GM19035 (cell line): ENCODE data around the gene COX4I1.

Source experiments
- ATAC-seq: cut with Tn5 transposase; IDR thresholded peaks from one replicate; pipeline ENCODE4 v1.9.1; 2021; ENCODE audit not compliant: unreplicated experiment

Gene COX4I1

DNA sequence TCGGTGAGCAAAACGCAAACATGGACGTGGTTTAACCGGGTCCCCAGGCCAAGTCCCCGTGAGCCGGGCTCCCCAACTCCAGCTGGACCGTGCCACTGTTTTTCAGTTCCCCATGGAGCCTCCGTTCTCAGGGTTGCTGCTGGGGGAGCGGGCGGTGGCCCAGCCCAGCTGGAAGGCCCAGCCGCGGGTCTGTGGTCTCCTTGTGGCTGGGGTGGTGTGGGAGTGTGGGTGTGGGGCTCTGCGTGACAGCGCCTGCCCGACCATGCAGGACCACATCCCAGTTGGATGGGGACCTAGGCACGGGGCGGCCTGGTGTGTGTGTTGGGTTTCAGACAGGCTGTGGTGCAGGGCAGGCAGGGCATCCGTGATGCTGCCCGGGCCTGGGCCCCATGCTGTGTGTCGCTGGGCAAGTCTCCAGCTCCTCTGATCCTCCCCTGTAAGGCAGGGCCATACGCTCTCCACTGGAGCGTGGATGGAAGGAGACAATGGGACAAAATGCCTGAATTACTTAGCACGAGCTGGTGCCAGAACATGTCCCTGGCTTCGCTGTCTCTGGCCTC is 40.3 kb downstream of the COX4I1 start:
- ATAC-seq = no peak

DNA sequence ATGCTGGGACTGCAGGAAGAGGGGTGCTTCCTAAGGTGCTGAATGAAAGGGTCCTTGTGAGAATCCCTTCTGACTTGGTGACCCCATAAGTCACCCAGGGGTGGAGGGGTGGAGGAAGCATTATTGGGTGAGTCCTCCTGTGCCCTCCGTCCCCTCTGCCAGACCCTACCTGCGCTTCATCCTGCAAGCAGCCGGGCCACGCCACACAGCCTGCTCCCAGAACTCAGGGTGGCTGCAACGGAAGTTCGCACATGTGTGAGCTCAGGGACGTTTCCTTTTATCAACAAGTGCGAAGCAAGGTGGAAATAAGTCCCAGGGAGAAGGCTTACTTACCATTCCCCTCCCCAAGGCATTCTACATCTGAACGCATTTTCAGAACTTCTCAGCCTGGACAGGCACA is 40.9 kb downstream of the COX4I1 start:
- ATAC-seq = no peak

DNA sequence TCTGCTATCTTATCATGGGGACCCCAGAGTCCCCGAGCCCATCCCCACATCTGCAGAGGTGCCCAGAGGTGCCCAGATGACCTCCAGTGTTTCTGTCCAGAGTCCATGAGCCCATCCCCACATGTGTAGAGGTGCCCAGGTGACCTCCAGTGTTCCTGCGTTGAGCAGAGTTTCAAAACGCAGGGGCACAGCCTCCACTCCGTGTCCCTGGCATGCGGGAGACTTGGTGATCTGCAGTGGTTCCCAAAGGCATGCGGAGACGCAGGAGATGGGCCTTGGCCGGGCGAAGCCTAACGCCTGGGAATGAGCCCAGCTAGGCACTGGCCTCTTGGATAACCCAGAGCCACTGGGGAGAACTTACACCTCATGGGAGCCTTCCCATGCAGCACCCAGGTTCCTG is 41.3 kb downstream of the COX4I1 start:
- no peak for ATAC-seq

DNA sequence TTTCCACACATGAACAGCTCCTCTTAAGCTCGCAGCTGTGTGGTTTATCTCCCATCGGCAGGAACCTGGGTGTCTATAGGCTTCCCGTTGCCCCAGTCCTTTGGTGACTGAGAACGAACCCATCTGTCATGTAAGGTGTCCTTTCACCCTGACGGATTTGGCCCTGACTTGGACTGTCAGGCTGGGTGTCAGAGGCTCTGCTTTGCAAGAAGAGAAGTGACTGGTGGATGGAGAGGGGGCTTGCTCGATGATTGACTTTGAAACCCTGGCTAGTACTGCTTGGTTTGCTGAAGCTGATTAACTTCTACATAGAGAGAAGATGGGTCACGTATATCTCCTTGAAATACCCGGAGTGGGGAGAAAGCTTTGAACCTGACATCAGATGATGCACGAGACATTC is 42.9 kb downstream of the COX4I1 start:
- ATAC-seq = no peak

DNA sequence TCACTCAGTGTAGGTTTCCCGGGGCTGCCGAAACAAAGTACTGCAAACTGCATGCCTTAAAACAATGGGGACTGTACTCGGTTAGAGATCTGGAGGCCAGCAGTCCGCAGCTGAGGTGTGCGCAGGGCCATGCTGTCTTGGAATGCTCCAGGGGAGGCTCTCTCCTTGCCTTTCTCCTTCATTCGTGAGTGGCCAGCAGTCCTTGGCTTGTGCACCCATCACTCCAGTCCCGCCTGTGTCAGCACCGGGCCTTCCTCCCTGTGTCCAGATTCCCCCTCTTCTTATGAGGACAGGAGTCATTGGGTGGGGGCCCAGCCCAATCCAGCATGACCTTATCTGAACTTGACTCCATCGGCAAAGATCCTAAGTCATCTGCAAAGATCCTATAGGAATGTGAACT is 43.4 kb downstream of the COX4I1 start:
- no peak for ATAC-seq

DNA sequence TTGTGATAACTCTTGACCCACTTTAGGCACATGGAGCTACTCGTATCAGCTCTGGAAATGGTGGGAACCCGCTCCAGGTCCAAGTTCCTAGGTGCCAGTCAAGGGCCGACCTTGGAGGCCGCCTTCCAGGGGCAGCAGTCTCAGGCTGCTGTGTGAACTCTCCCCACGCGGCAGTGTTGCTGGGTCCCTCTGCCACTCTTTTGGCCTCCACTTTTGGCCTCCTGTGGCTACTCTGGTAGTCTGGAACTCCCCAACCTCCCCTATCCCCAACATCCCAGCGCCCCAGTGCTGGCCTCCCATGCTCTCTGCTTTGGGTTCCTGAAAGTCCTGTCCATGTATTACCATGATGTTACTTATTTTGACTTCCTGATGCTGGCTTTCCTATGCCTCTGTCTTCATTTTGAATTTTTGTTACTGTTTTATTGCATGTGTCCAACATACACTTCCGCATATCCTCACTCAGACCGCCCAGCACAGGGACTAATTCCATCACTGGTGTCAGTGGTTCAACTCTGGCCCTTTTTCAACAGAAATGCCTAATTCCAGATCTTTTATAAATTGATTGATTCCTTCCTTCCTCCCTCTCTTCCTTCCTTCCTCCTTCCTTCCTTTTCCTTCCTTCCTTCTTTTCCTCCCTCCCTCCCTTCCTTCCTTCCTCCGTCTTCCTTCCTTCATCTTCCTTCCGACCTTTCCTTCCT is 44.1 kb downstream of the COX4I1 start:
- ATAC-seq = no peak

DNA sequence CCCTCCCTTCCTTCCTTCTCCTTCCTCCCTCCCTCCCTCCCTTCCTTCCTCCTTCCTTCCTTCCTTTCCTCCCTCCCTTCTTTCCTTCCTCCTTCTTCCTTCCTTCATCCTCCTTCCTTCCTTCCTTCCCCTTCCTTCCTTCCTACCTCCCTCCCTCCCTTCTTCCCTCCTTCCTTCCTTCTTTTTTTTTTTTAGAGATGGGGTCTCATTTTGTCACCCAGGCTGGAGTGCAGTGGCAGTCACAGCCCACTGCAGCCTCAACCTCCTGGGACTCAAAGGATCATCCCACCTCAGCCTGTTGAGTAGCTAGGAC is 44.6 kb downstream of the COX4I1 start:
- no peak for ATAC-seq

DNA sequence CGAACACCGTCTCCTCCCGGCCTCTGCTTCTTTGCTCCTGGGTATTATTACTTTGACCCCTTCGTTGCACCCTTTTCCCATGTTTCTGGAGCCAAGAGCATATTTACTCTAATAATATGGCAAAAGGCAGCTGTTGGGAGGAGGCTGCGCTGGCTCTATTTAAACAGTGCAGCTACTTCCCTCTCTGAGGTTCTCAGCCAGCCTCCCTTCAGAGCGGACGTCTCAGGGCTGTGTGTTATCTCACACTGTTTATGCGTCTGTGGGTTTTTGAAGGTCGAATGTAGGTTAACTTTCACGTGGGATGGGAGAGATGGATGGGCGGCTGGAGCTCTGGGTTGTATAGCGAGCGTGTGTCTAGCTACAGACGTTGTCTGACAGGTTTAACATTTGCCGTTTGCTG is 45.3 kb downstream of the COX4I1 start:
- ATAC-seq = no peak

DNA sequence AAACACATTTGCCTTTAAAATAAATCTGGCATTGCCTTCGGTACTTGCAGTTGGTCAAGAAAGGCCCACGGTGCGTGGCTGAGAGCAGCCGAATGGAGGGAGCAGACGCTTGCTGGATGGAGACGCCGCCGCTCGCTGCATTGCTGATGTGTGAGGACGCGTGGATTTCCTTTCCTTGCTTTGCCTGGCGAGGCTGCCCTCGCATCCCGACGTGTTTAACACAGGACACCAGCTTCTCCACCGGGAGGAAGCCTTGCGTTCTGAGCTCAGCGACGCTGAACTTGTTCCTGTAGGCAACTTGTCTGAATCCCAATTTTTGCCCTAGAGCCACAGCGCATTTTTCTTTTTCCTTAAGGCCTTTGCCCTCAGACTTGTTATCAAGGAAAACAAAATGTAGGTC is 45.8 kb downstream of the COX4I1 start:
- ATAC-seq = no peak

DNA sequence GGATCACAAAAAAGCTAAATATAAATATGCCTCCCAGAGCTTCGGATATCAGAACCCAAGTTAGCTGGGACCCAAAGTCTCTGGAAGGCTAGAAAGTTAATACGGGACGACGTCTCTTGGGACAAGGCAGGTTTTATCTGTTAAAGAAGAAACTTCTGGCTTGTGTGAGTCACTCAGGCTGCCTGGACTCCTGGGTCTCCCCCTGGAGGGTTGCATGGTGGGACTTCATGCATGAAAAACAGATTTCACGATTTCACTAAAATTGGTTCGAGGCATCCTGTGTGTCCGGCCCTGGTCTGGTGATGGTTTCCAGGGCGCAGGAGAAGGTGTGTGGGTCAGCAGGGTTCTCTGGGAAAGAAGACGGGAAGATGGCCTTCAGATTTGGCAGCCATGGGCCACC is 47.0 kb downstream of the COX4I1 start:
- ATAC-seq = no peak

DNA sequence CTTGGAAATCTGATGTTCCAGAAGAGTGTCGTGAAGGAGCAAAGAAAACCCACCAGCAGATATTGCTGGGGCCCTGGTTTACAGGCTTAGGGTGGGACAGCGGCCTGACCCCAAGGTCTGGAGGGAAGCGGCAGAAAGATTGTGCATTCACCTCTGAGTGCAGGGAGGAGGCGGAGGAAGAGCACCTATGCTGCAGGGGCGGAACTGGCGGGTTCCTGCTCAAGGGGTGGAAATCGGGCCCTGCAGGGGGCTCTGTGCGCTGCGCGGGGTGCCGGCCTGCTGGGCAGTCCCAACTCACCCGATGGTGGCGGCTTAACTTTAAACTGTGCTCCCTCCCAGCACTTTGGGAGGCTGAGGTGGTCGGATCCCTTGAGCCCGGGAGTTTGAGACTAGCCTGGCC is 47.5 kb downstream of the COX4I1 start:
- no peak for ATAC-seq

DNA sequence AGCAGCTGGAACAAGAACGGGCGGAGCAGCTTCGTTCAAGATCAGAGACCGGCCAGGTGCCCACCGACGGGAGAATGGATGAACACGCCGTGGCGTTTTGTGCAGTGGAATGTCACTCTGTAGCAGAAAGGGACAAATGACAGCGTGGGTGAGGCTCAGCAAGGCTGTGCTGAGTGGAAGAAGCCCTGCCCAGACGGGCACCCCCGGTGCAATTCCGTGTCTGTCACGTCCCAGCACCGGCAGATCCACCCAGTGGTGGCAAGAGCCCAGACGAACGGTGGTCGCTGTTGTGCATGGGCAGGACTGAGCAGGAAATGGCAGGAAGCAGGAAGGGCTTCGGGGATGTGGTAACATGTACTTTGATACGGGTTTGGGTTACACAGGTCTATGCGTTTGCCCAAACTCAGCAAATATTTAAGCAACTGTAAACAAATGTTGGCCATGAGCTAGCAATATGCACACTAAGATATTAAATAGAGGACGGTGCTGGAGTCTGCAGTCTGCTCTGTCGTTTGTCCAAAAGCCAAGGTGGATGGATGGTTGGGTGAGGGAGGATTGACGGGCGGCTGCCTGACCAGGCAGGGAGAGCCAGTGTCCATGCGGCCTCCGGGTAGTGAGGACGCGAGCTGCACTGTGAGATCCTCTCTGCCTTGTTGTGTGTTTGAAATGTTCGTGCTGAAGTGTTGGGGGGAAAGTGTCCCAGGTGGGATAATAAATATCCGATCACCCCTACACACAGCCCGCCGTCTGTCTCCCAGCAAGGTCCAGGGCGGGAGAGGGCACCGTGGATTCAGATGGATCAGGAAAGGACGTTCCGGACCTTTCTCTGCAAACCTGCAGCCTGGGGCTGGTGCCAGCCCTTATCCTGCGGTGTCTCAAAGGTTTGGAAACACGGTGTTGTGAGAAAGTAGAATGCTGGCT is 48.4 kb downstream of the COX4I1 start:
- ATAC-seq = no peak

DNA sequence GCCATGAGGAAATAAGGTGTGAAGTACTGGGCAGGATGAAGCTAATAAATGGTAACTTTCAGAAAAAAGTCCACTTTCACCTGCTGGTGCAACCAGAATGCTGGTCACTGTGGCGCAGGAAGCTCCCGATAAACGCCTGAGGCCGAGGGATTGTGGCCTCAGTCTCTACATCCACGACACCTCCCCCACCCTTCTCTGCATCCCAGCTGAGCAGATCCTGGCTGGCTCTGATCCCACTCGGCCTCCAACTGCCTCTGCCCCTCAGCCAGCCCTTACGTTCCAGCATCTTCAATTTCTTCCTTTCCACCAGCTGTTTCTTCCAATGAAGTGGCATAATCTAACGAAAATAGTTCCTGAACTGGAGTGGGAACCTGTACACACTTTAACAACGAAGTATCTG is 49.5 kb downstream of the COX4I1 start:
- no peak for ATAC-seq

DNA sequence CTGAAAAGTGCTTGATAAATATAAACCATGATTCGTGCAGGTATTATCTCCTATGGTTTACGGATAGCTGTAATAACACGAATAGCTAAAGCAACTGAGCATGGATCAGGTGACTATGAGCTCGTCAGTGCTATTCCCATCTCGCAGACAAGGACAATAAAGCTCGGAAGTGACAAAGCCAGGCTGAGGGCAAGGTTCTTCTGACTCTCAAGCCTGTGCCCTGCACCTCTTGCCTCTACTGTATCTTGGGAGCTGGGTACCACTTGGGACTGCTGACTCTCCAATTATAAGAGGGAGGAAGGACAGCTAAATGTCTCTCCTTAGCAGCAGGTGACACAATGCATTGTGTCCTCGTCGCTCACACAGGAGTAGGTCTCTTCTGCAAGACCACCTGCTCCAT is 49.9 kb downstream of the COX4I1 start:
- ATAC-seq = no peak

DNA sequence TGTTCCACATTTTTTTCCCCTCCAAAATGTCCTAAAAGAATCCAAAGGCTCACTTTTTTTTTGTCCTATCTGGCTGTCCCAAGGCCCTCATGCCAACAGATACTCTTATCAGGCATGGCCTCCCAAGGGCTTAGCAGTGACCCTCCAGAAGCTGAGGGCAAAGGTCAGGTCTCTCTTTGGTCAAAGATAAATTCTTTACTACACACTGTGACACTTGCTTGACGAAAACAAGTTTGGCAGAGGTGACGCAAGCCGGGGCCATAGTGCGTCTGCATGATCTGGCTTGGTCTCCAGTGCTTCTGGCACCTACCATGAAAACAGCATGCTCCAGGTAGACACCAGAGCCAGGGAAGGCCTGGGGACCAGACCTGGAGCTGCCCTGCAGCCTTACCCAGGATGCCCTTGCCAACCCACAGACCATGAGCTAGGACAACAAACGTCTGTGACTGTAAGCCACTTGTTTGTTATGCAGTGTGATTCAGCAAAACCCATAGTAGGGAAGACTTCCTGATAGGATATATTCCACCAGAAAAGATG is 50.9 kb downstream of the COX4I1 start:
- no peak for ATAC-seq

DNA sequence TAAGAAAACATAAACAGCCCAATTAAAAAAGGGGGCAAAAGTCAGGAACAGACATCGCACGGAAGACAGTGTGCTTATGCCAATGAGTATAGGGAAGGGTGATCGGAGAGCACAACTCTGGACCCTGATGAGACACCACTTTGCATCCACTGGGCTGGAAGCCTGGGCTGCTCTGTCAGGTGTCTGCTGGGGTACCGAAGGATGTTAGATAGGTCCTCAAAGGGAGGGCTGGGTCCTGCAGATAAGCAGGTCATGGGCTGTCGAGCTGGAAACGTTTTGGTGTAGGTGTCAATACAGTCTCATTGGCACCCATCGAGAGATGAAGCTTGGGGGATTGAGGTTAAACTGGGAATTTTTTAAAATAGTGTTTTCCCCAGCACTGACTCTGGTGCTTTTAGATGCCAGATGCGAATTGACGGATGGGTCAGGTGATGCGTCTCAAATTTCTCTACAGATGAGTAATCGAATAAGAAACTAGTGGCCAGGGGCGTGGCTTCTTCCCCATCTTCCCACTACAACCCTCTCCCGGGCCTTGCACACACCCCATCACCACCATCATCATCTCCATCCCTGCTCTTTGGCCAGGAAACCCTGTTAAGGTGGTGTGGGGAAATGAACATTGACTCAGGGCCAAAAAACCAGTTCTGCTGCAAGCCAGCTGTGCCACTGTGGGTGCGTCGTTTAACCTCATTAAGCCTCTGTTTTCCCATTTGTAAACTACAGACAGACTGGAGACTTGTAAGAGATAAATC is 51.7 kb downstream of the COX4I1 start:
- ATAC-seq = no peak

DNA sequence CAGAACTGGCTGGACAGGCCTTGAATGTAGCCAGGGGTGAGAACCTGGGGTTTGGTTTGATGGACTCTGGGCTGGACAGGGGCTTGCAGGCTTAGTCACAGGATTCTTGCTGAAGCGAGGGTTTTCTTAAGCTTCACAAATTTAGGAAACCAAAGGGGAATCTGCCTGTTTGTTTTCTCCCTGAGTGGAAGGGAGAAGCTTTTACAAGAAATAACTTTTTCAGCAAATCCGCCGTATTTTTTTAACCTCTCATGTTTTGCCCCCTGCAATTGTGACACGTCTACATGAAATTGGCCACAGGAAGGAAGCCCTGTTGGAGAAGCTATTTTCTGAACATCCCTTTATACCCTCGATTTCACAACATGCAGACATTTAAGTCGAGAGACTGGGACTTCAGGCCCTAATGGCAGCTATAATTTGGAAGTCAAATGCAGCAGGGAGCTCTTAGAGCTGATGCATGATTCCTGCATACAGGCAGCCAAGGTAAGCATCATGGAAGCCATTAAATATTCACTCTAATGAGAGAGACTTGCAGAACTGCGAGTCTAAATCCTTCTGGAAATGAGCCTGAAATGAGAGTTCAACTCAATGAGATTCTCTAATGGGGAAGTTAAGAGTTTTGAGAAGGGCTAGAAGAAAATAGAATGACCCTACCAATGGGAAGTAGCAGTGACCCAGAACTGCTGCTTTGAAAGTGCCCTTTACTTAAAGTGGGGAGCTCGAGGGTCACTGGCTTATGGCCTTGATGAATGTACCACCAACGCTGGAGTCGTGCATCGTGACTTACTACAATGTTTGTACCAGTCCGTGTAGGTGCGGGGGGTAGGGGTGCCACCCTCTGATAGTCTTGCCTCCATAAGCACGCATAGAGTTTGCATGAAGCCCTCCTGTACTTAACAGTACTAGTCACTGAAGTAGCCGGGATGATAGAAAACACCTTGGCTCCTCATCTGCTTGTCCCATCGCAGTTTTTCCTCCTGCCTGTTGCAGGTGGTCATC is 54.4 kb downstream of the COX4I1 start:
- no peak for ATAC-seq

DNA sequence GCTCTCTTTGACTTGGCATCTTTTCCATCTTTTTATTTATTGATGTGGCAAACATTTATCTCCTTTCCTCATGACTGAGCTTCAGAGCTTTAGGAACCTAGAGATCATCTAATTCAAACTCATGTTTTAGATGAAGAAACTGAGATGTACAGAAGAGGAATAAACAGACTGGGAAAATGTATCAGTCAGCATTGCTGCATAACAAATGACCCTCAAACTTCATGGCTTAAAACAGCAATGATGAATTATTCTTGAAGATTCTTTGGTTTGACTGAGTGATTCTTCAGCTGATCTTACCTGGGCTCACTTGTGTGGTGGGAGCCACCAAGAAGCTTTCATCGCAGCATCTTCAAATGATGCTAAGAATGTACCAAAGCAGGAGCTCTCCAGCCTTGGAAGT is 55.4 kb downstream of the COX4I1 start:
- ATAC-seq = no peak

DNA sequence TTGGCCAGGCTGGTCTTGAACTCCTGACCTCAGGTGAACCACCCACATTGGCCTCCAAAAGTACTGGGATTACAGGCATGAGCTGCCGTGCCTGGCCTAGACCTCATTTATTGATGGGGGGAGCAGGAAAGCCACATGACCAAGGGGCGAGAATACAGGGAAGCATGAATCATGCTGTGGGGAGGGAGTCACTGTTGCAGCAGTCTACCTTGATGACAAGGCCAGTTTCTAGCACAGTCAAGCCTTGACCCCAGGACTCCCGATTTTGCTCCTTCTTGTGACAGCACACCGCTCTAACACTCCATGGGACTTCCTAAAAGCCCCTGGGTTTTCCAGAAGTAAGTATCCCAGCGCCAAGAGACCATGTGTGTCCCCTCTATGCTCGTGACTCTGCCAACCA is 56.6 kb downstream of the COX4I1 start:
- ATAC-seq = no peak

DNA sequence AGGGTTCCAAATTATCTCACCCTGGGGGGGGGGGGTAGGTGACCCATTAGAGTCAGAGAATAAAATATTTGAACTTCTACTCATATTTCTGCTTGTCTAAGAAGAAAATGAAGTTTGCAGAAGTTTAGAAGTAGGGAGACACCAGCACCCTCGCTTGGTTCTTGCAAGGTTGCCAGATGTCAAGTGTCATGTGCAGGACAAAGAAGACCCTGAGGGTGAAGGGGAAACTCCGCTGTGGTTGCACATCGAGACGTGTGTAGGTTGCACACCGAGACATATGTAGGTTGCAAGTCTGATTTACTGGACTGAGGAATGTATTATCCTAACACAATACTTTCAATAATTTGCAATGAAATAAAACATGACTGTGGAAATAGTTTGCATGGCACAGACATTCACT is 57.1 kb downstream of the COX4I1 start:
- ATAC-seq = no peak
